GM12878 (cell line): ENCODE data around the gene FAM76A. TPM values are rescaled to one million over a fixed set of nuclear protein-coding genes. Genes with fewer than 3 reads are reported as not detected.

ENCODE experiments used
- ATAC-seq: fragments of 200-7000 bp; cut with Tn5 transposase; 3 replicates; pipeline ENCODE4 v1.9.1; 2020; ENCODE audit warnings: mild to moderate bottlenecking, moderate library complexity
- BruUV-seq: library from RNA; stranded (reverse); fragments of 400-500 nt; replicated peaks from 2 replicates; lab custom pipeline; 2021; lab: Mats Ljungman, UMichigan
- CTCF ChIA-PET: fragments of 300-600 bp; sonication (Branson Sonifier 250); formaldehyde crosslinking; extraction: SDS; loops from one replicate; lab custom pipeline; 2021; ENCODE audit warnings: inconsistent platforms; lab: Yijun Ruan, JAX
- POLR2A ChIA-PET: fragments of 350-600 bp; formaldehyde crosslinking; extraction: SDS; loops from one replicate; lab custom pipeline; 2021; ENCODE audit warnings: inconsistent platforms; lab: Charles Lee
- RAD21 ChIA-PET: fragments of 300-600 bp; sonication (Branson Sonifier 250); formaldehyde crosslinking; loops from one replicate; lab custom pipeline; 2023; ENCODE audit warnings: antibody characterized with exemption; ENCODE audit not compliant: unreplicated experiment; lab: Charles Lee
- SMC1A ChIA-PET: fragments of 300-600 bp; sonication (Branson Sonifier 250); formaldehyde crosslinking; loops from one replicate; lab custom pipeline; 2023; ENCODE audit not compliant: unreplicated experiment, uncharacterized antibody; lab: Charles Lee
- DNase-seq: peaks from one replicate; pipeline ENCODE4 v3.0.0-alpha.2; 2011; ENCODE audit warnings: low read depth, low spot score
- FAIRE-seq: peaks from 3 replicates; lab custom pipeline; 2011; peaks lifted over from hg19 to GRCh38; lab: Jason Lieb, UNC
- H2AFZ ChIP-seq: 2 replicates; pipeline ENCODE4 v1.6.0; 2011; ENCODE audit warnings: low read depth, low read length, control low read depth; ENCODE audit not compliant: control insufficient read depth
- H3K27ac ChIP-seq: 2 replicates; pipeline ENCODE4 v1.5.1; 2011; ENCODE audit warnings: control low read depth; ENCODE audit not compliant: control insufficient read depth, insufficient read depth
- H3K27me3 ChIP-seq, 2 experiments: replicated peaks in 1 of 2; 2 replicates each; pipeline versions ENCODE4 v1.6.0 to v1.6.1; 2011; ENCODE audit warnings: low read length in 1 of 2; ENCODE audit not compliant: control insufficient read depth in 2 of 2, insufficient read depth in 2 of 2
- H3K36me3 ChIP-seq, 2 experiments: 2 replicates each; pipeline ENCODE4 v1.5.1; 2011; ENCODE audit warnings: low read length in 1 of 2; ENCODE audit not compliant: control insufficient read depth in 2 of 2, insufficient read depth in 2 of 2
- H3K4me1 ChIP-seq: 2 replicates; pipeline ENCODE4 v1.6.1; 2011; ENCODE audit warnings: mild to moderate bottlenecking, low read length, moderate library complexity, mixed read lengths; ENCODE audit not compliant: control insufficient read depth, insufficient read depth
- H3K4me2 ChIP-seq: 2 replicates; pipeline ENCODE4 v1.6.0; 2011; ENCODE audit warnings: control low read depth; ENCODE audit not compliant: control insufficient read depth, insufficient read depth
- H3K4me3 ChIP-seq: fragments of 200-600 bp; sonication (generic); 2 replicates; pipeline ENCODE4 v1.5.1; 2016
- H3K79me2 ChIP-seq: 2 replicates; pipeline ENCODE4 v1.6.0; 2011; ENCODE audit warnings: low read length; ENCODE audit not compliant: control insufficient read depth, insufficient read depth
- H3K9ac ChIP-seq: 2 replicates; pipeline ENCODE4 v1.8.0; 2011; ENCODE audit warnings: low read length, control low read depth, mixed read lengths; ENCODE audit not compliant: control insufficient read depth, insufficient read depth
- H3K9me3 ChIP-seq: replicated peaks from 3 replicates; pipeline ENCODE4 v1.5.1; 2011; ENCODE audit warnings: mild to moderate bottlenecking, low read length; ENCODE audit not compliant: control insufficient read depth, insufficient read depth
- H4K20me1 ChIP-seq: 2 replicates; pipeline ENCODE4 v1.6.0; 2011; ENCODE audit not compliant: control insufficient read depth, insufficient read depth
- ATF7 ChIP-seq: fragments of 450-650 bp; IDR thresholded peaks from 2 replicates; pipeline ENCODE4 v1.6.1; 2016; ENCODE audit warnings: low read depth, mild to moderate bottlenecking
- CBFB ChIP-seq: IDR thresholded peaks from 2 replicates; pipeline ENCODE4 v1.6.1; 2016; ENCODE audit warnings: antibody characterized with exemption, low read depth
- NFYB ChIP-seq: IDR thresholded peaks from 2 replicates; pipeline ENCODE4 v1.6.1; 2011; ENCODE audit warnings: low read depth, mild to moderate bottlenecking, low read length, improper control_type of control experiment, moderate library complexity; ENCODE audit not compliant: insufficient read depth
- NKRF ChIP-seq: fragments of 450-650 bp; conservative IDR thresholded peaks from 2 replicates; pipeline ENCODE4 v1.6.1; 2017; ENCODE audit warnings: mild to moderate bottlenecking, moderate library complexity
- PAX8 ChIP-seq: fragments of 450-650 bp; IDR thresholded peaks from 2 replicates; pipeline ENCODE4 v1.6.1; 2017; ENCODE audit warnings: mild to moderate bottlenecking, moderate library complexity
- POLR2A ChIP-seq: IDR thresholded peaks from 2 replicates; pipeline ENCODE4 v1.6.1; 2011; ENCODE audit warnings: low read depth, mild to moderate bottlenecking, low read length
- RCOR1 ChIP-seq: conservative IDR thresholded peaks from 2 replicates; pipeline ENCODE4 v1.6.1; 2012; ENCODE audit warnings: low read depth, low read length, improper control_type of control experiment
- SREBF1 ChIP-seq: IDR thresholded peaks from 2 replicates; pipeline ENCODE4 v1.6.1; 2012; ENCODE audit warnings: mild to moderate bottlenecking, low read length
- STAT3 ChIP-seq: IDR thresholded peaks from 2 replicates; pipeline ENCODE4 v1.6.1; 2011; ENCODE audit warnings: low read depth, low read length, improper control_type of control experiment
- SUZ12 ChIP-seq: fragments of 200-600 bp; sonication (generic); IDR thresholded peaks from one replicate; pipeline ENCODE4 v1.6.1; 2018; ENCODE audit warnings: antibody characterized with exemption, mild to moderate bottlenecking; ENCODE audit not compliant: unreplicated experiment
- YBX1 ChIP-seq: fragments of 450-650 bp; IDR thresholded peaks from 2 replicates; pipeline ENCODE4 v1.6.1; 2016; ENCODE audit warnings: antibody characterized with exemption
- ZBTB40 ChIP-seq: fragments of 450-650 bp; IDR thresholded peaks from 2 replicates; pipeline ENCODE4 v1.6.1; 2016; ENCODE audit warnings: mild to moderate bottlenecking, moderate library complexity, borderline replicate concordance
- ZNF217 ChIP-seq: fragments of 450-650 bp; IDR thresholded peaks from 2 replicates; pipeline ENCODE4 v1.6.1; 2017; ENCODE audit warnings: antibody characterized with exemption, mild to moderate bottlenecking
- WGBS: methylation state at CpG from one replicate; pipeline ENCODE4 v1.1.6; 2016; ENCODE audit warnings: low lambda C conversion rate; ENCODE audit not compliant: insufficient replicate concordance, insufficient coverage; ENCODE audit errors: missing lambda C conversion rate; 5-methylcytosine and 5-hydroxymethylcytosine counted together
- in situ Hi-C: fragments of 300-500 bp; cut with MboI; formaldehyde crosslinking; loops from 9 replicates; pipeline ENCODE4 v1.14.3; 2018; ENCODE audit warnings: mixed read lengths
- intact Hi-C: fragments of 100-400 bp; cut with micrococcal nuclease; formaldehyde crosslinking; loops from one replicate; pipeline ENCODE4 v1.14.2; 2022; ENCODE audit not compliant: unreplicated experiment
- polyA plus RNA-seq, 11 experiments: library from polyadenylated mRNA; depleted of rRNA in 4 of 11; unstranded in 6 of 11; stranded (reverse) in 5 of 11; fragments of >200 nt; fragmentation: Nextera tagmentation in 4 of 11; fragmentation: Illumina TruSeq in 1 of 11; extraction: Ambion mirVana in 4 of 11; extraction: Trizol in 1 of 11; gene quantifications; 1 replicate in 1 of 11; 2 replicates in 10 of 11; pipeline versions ENCODE4 v1.2.1 to v1.2.3, GENCODE V29; 2011 to 2016; ENCODE audit warnings: inconsistent platforms in 2 of 11, missing spikeins in 2 of 11, low read depth in 1 of 11
- total RNA-seq, 4 experiments: library from RNA; depleted of rRNA in 3 of 4; stranded (reverse); fragments of >200 nt in 3 of 4; fragmentation: Illumina TruSeq in 1 of 4; extraction: Trizol in 1 of 4; gene quantifications; 2 replicates each; pipeline versions ENCODE4 v1.2.1 to v1.2.3, GENCODE V29; 2013 to 2021

The FAM76A gene
- total and polyA plus RNA-seq, 10 of the 15 experiments (the other 5 are each of a cell fraction or from before 2014, with no cell fraction given) = 5.4 to 13.4 (median 7.6) TPM

GRCh38 chr1:27759236-27759635 lies 33.5 kb downstream of the FAM76A start:
- H3K36me3 ChIP-seq = 0 out of 4 replicates have a peak, but pooled peaks cover 0 to 8% of the 10 kb centered on the region in 2 experiments
- H3K9me3 ChIP-seq = no peaks in the 10 kb centered on the region
- no peaks in the 10 kb centered on the region for H3K79me2 ChIP-seq
- no peak overlapping the region for H2AFZ ChIP-seq
- H3K27ac ChIP-seq = no peak overlapping the region
- ChIA-PET POLR2A (interaction anchor here (0.6 kb wide), 3 partner anchors 148 to 1352 kb away, joined by 3 to 6 read pairs (median 3); no protein-coding TSS in a partner anchor), RAD21 (no interaction called here), SMC1A (no interaction called here), CTCF (interaction anchor here (1.4 kb wide), 2 partner anchors 9 to 34 kb away, joined by 4 to 7 read pairs; partner anchors contain the start of gene FAM76A)
- DNase-seq (no peak), FAIRE-seq (no peak), ATAC-seq (no peak)
- no peaks in the 10 kb centered on the region for H3K4me1 ChIP-seq
- H3K4me2 ChIP-seq = no peak overlapping the region
- TF ChIP-seq NKRF = no peak
- no peak for TF ChIP-seq ZBTB40
- no peak for TF ChIP-seq ZNF217
- TF ChIP-seq YBX1 = no peak
- no peak for TF ChIP-seq RCOR1
- TF ChIP-seq NFYB = no peak
- no peak for TF ChIP-seq CBFB
- TF ChIP-seq ATF7 = no peak
- no peak for TF ChIP-seq PAX8
- TF ChIP-seq STAT3 = no peak
- no peak for TF ChIP-seq POLR2A
- no peak for TF ChIP-seq SREBF1
- TF ChIP-seq SUZ12 = no peak
- WGBS = 92% methylated on average over 2 of the region's 2 CpGs
- H3K9ac ChIP-seq = no peak overlapping the region
- H4K20me1 ChIP-seq = no peaks in the 10 kb centered on the region
- in situ Hi-C loops (no loop called here), intact Hi-C loops (no loop called here)
- no TSS peak for BruUV-seq
- no peaks in the 10 kb centered on the region for H3K27me3 ChIP-seq
- H3K4me3 ChIP-seq = no peak overlapping the region
